Measurements from ENCODE around the gene POTEE.
"Not testable (repeated sequence)": the region's sequence is repeated elsewhere in the genome, so short reads cannot be mapped to it uniquely, and the experiment has no call there.

- TF ChIP-seq CTCF (IDR thresholded peaks at IDR 0.05 in 2 of 3, conservative IDR thresholded peaks at IDR 0.05 in 1 of 3; ENCODE audit: control insufficient read depth in 2 of 3, extremely low read depth in 1 of 3, insufficient read depth in 1 of 3, low read depth in 3 of 3, low read length in 3 of 3); RFX5 (IDR thresholded peaks at IDR 0.05; ENCODE audit: low read depth, low read length); ETV6 (conservative IDR thresholded peaks at IDR 0.05 in 1 of 2, IDR thresholded peaks at IDR 0.05 in 1 of 2; ENCODE audit: borderline replicate concordance in 1 of 2, low read depth in 1 of 2); SREBF2 (IDR thresholded peaks at IDR 0.05; ENCODE audit: low read length); EP300 (IDR thresholded peaks at IDR 0.05; ENCODE audit: borderline replicate concordance in 1 of 2, control insufficient read depth in 1 of 2, low read depth in 2 of 2, low read length in 2 of 2); ZNF687 (IDR thresholded peaks at IDR 0.05); POLR2A (IDR thresholded peaks at IDR 0.05; ENCODE audit: low read depth, low read length); FOS (IDR thresholded peaks at IDR 0.05; ENCODE audit: borderline replicate concordance, extremely low read depth, insufficient read length); CEBPB (IDR thresholded peaks at IDR 0.05; ENCODE audit: borderline replicate concordance in 1 of 2, low read depth in 2 of 2, low read length in 2 of 2); MYB (IDR thresholded peaks at IDR 0.05; ENCODE audit: borderline replicate concordance, low read depth, low read length); EZH2 (IDR thresholded peaks at IDR 0.05; ENCODE audit: borderline replicate concordance, control insufficient read depth, low read depth, low read length); NR2C2 (IDR thresholded peaks at IDR 0.05; ENCODE audit: borderline replicate concordance, control insufficient read depth, insufficient read length, low read depth); NFYA (IDR thresholded peaks at IDR 0.05; ENCODE audit: borderline replicate concordance, low read depth, low read length): not testable (repeated sequence)
These were observed 403 bp downstream of the POTEE start for GRCh38 chr2:131209773-131210104.

All from GM12878 (cell line).